Chondrocyte (in vitro differentiated cells): ENCODE measurements around the gene FKBP5. TPM values are rescaled to one million over a fixed set of nuclear protein-coding genes. Genes with fewer than 3 reads are reported as not detected.

Source experiments
- DNase-seq: peaks from one replicate; pipeline ENCODE4 v3.0.0; 2021; ENCODE audit warnings: mixed read lengths, low spot score
- H3K27ac Mint-ChIP-seq: one replicate; pipeline ENCODE4 v1.8.0; 2021; ENCODE audit warnings: mild to moderate bottlenecking, moderate library complexity, mixed read lengths; ENCODE audit not compliant: unreplicated experiment
- H3K27me3 Mint-ChIP-seq: 2 replicates; pipeline ENCODE4 v1.8.0; 2021; ENCODE audit warnings: low read depth, mixed read lengths
- H3K36me3 Mint-ChIP-seq: 2 replicates; pipeline ENCODE4 v1.8.0; 2021; ENCODE audit warnings: low read depth, mixed read lengths
- H3K4me1 Mint-ChIP-seq: 2 replicates; pipeline ENCODE4 v1.8.0; 2021; ENCODE audit warnings: low read depth, mild to moderate bottlenecking, mixed read lengths
- H3K4me3 Mint-ChIP-seq: one replicate; pipeline ENCODE4 v1.8.0; 2021; ENCODE audit warnings: mild to moderate bottlenecking, moderate library complexity, mixed read lengths; ENCODE audit not compliant: unreplicated experiment
- H3K9me3 Mint-ChIP-seq: 2 replicates; pipeline ENCODE4 v1.8.0; 2021; ENCODE audit warnings: low read depth, mixed read lengths
- CTCF ChIP-seq: fragments of 200-600 bp; sonication (generic); IDR thresholded peaks from 2 replicates; pipeline ENCODE4 v1.5.0; 2021; ENCODE audit warnings: antibody characterized with exemption, mild to moderate bottlenecking, moderate library complexity
- total RNA-seq: library from RNA; stranded (reverse); gene quantifications from 3 replicates; pipeline ENCODE4 v1.2.1, GENCODE V29; 2021

FKBP5 gene
- total RNA-seq, 1 donor from 2014 or later = 143 TPM

- Mint-ChIP-seq H3K36me3 (peaks cover 2% of the 10 kb centered on the region), H3K27ac (no peak overlapping the region), H3K9me3 (no peaks in the 10 kb centered on the region), H3K27me3 (peaks cover 4% of the 10 kb centered on the region), H3K4me3 (no peak overlapping the region), H3K4me1 (no peaks in the 10 kb centered on the region)
- DNase-seq = no peak
- TF ChIP-seq CTCF = no peak
Observed at GRCh38 chr6:35564733-35565132, 124.0 kb downstream of the FKBP5 start.

GRCh38 chr6:35562060-35562459 is 126.7 kb downstream of the FKBP5 start:
- no peak for DNase-seq
- H3K27ac Mint-ChIP-seq = no peak overlapping the region
- TF ChIP-seq CTCF = no peak
- H3K9me3 Mint-ChIP-seq = no peaks in the 10 kb centered on the region
- no peaks in the 10 kb centered on the region for H3K36me3 Mint-ChIP-seq
- H3K4me1 Mint-ChIP-seq = no peaks in the 10 kb centered on the region
- peaks cover 4% of the 10 kb centered on the region for H3K27me3 Mint-ChIP-seq
- H3K4me3 Mint-ChIP-seq = no peak overlapping the region

- no peak overlapping the region for H3K27ac Mint-ChIP-seq
- no peak for DNase-seq
Observed at GRCh38 chr6:35561113-35561512, 127.6 kb downstream of the FKBP5 start.

GRCh38 chr6:35558571-35558970 is 130.1 kb downstream of the FKBP5 start:
- H3K27me3 Mint-ChIP-seq = no peaks in the 10 kb centered on the region
- H3K36me3 Mint-ChIP-seq = no peaks in the 10 kb centered on the region
- H3K4me3 Mint-ChIP-seq = no peak overlapping the region
- no peak overlapping the region for H3K27ac Mint-ChIP-seq
- TF ChIP-seq CTCF = no peak
- no peak for DNase-seq
- no peaks in the 10 kb centered on the region for H3K9me3 Mint-ChIP-seq
- H3K4me1 Mint-ChIP-seq = no peaks in the 10 kb centered on the region

More at GRCh38 chr6:35561113-35561512, 127.6 kb downstream of the FKBP5 start:
- H3K36me3 Mint-ChIP-seq = no peaks in the 10 kb centered on the region
- H3K27me3 Mint-ChIP-seq = no peaks in the 10 kb centered on the region
- H3K4me1 Mint-ChIP-seq = no peaks in the 10 kb centered on the region
- H3K9me3 Mint-ChIP-seq = no peaks in the 10 kb centered on the region
- no peak overlapping the region for H3K4me3 Mint-ChIP-seq
- no peak for TF ChIP-seq CTCF

- Mint-ChIP-seq H3K27me3 (no peaks in the 10 kb centered on the region), H3K4me1 (peaks cover 3% of the 10 kb centered on the region), H3K27ac (no peak overlapping the region), H3K36me3 (no peaks in the 10 kb centered on the region), H3K9me3 (no peaks in the 10 kb centered on the region), H3K4me3 (no peak overlapping the region)
- no peak for DNase-seq
- no peak for TF ChIP-seq CTCF
Observed at GRCh38 chr6:35557239-35557638, 131.5 kb downstream of the FKBP5 start.
